Right lobe of liver (tissue), 6 donors: ENCODE results near the gene ANKLE1. TPM values are rescaled to one million over a fixed set of nuclear protein-coding genes. Genes with fewer than 3 reads are reported as not detected.

ENCODE experiments used
- ATAC-seq, 4 donors: fragments of 200-7000 bp; cut with Tn5 transposase; one replicate each; pipeline ENCODE4 v1.9.1; 2020; ENCODE audit warnings: mild to moderate bottlenecking in 4 of 4, moderate library complexity in 4 of 4
- DNase-seq, 3 donors: peaks; one replicate each; pipeline ENCODE4 v3.0.0-alpha.2; 2020
- H3K27ac ChIP-seq, 3 donors: fragments of 200-600 bp; one replicate each; pipeline ENCODE4 v1.8.0; 2022
- H3K27me3 ChIP-seq, 2 donors: fragments of 200-600 bp; one replicate each; pipeline ENCODE4 v1.8.0; 2022
- H3K36me3 ChIP-seq, 4 donors: fragments of 200-600 bp; sonication (generic) in 1 of 4; one replicate each; pipeline versions ENCODE4 v1.5.1 to v1.8.0; 2017 to 2022; ENCODE audit warnings: control low read depth in 1 of 4
- H3K4me1 ChIP-seq, 4 donors: fragments of 200-600 bp; sonication (generic) in 1 of 4; one replicate each; pipeline versions ENCODE4 v1.5.1 to v1.8.0; 2017 to 2022; ENCODE audit warnings: control low read depth in 1 of 4
- H3K4me3 ChIP-seq, 3 donors: fragments of 200-600 bp; one replicate each; pipeline ENCODE4 v1.8.0; 2022
- H3K9me3 ChIP-seq, 4 donors: fragments of 200-600 bp; sonication (generic) in 1 of 4; one replicate each; pipeline versions ENCODE4 v1.5.1 to v1.8.0; 2017 to 2022; ENCODE audit warnings: control low read depth in 1 of 4
- CTCF ChIP-seq, 4 donors: fragments of 200-600 bp in 3 of 4; fragments of 450-650 bp in 1 of 4; IDR thresholded peaks; one replicate each; pipeline versions ENCODE4 v1.5.1 to v1.8.0; 2016 to 2022; ENCODE audit warnings: antibody characterized with exemption in 4 of 4, mild to moderate bottlenecking in 2 of 4
- POLR2A ChIP-seq: fragments of 450-650 bp; IDR thresholded peaks from one replicate; pipeline ENCODE4 v1.6.1; 2017; ENCODE audit warnings: antibody characterized with exemption, mild to moderate bottlenecking
- WGBS: methylation state at CpG from one replicate; pipeline ENCODE4 v1.1.6; 2018; ENCODE audit warnings: low coverage, low lambda C conversion rate; ENCODE audit not compliant: insufficient coverage; ENCODE audit errors: missing lambda C conversion rate; 5-methylcytosine and 5-hydroxymethylcytosine counted together
- intact Hi-C, 2 donors: fragments of 100-400 bp; cut with DNase I; formaldehyde crosslinking; loops; one replicate each; pipeline versions ENCODE4 v1.11.2 to v1.14.1; 2022
- total RNA-seq, 6 experiments: library from RNA; depleted of rRNA in 2 of 6; stranded (reverse); fragments of >200 nt in 2 of 6; fragmentation: NEBNext Ultra II Directional in 3 of 6; extraction: Animal tissue kit (Norgen Biotek cat#: 25700) in 3 of 6; gene quantifications; one replicate each; pipeline versions ENCODE4 v1.1.0 to v1.2.4, GENCODE V29; 2016 to 2023
- donor health status: DM: no; HTN: yes; CAD: no.
- donor health status: DM: no; HTN: no; CAD: no.
- donor health status: DM: no; HTN: no; CAD: no.
- donor health status: DM: no; HTN: yes; CAD: no.
- donor health status: DM: no; HTN: yes; CAD: no.

ANKLE1 gene
- total RNA-seq, 6 experiments from 2014 or later: 0.06 to 0.65 (median 0.37) TPM

- no peak for DNase-seq
- peaks cover 0 to 4% (median 0%) of the 10 kb centered on the region in 4 donors for H3K4me1 ChIP-seq
- H3K9me3 ChIP-seq: no peaks in the 10 kb centered on the region
- no peak for ATAC-seq
- WGBS: 56% methylated on average over 2 of the region's 3 CpGs
- no peak overlapping the region for H3K27ac ChIP-seq
- H3K4me3 ChIP-seq: no peak overlapping the region
- intact Hi-C loops: no loop called here
- H3K27me3 ChIP-seq: no peaks in the 10 kb centered on the region
- no peaks in the 10 kb centered on the region for H3K36me3 ChIP-seq
- TF ChIP-seq CTCF (IDR thresholded peaks at IDR 0.05) (no peak), POLR2A (no peak)
Observed at GRCh38 chr19:17256130-17256529, 25.6 kb upstream of the ANKLE1 start.

- peaks cover 0 to 4% (median 0%) of the 10 kb centered on the region in 4 donors for H3K4me1 ChIP-seq
- TF ChIP-seq POLR2A (no peak), CTCF (IDR thresholded peaks at IDR 0.05) (no peak)
- 100% methylated on average over 3 of the region's 9 CpGs for WGBS
- ATAC-seq (no peak), DNase-seq (no peak)
- H3K4me3 ChIP-seq: no peak overlapping the region
- no peaks in the 10 kb centered on the region for H3K36me3 ChIP-seq
- H3K9me3 ChIP-seq: no peaks in the 10 kb centered on the region
- H3K27me3 ChIP-seq: no peaks in the 10 kb centered on the region
- H3K27ac ChIP-seq: no peak overlapping the region
- intact Hi-C loops: no loop called here
Observed at GRCh38 chr19:17259118-17259780, 22.5 kb upstream of the ANKLE1 start.

GRCh38 chr19:17259934-17260333, 21.8 kb upstream of the ANKLE1 start:
- H3K9me3 ChIP-seq: no peaks in the 10 kb centered on the region
- intact Hi-C loops: no loop called here
- no peak overlapping the region for H3K4me3 ChIP-seq
- TF ChIP-seq CTCF (IDR thresholded peaks at IDR 0.05) (no peak), POLR2A (no peak)
- H3K36me3 ChIP-seq: no peaks in the 10 kb centered on the region
- no peak overlapping the region for H3K27ac ChIP-seq
- DNase-seq: no peak
- ATAC-seq: no peak
- 20% methylated on average over 1 of the region's 1 CpG for WGBS
- peaks cover 0 to 4% (median 0%) of the 10 kb centered on the region in 4 donors for H3K4me1 ChIP-seq
- no peaks in the 10 kb centered on the region for H3K27me3 ChIP-seq

- no peaks in the 10 kb centered on the region for H3K4me1 ChIP-seq
- TF ChIP-seq POLR2A (no peak), CTCF (IDR thresholded peaks at IDR 0.05) (peak; percentile 80 to 96 (median 95))
- no peaks in the 10 kb centered on the region for H3K27me3 ChIP-seq
- no peak overlapping the region for H3K4me3 ChIP-seq
- DNase-seq: peak; percentile 87 to 88 (median 88)
- peak; percentile 94 to 97 (median 96) for ATAC-seq
- no peak overlapping the region for H3K27ac ChIP-seq
- no peaks in the 10 kb centered on the region for H3K9me3 ChIP-seq
- WGBS: 11% methylated on average over 14 of the region's 15 CpGs
- intact Hi-C loops: no loop called here
- H3K36me3 ChIP-seq: no peaks in the 10 kb centered on the region
Observed at GRCh38 chr19:17260842-17261325, 20.8 kb upstream of the ANKLE1 start.
